ENCODE data around the gene INTS2.

- no peak for TF ChIP-seq MAX (IDR thresholded peaks at IDR 0.05)
- no peak for TF ChIP-seq CTCF (IDR thresholded peaks at IDR 0.05)
- no peak for TF ChIP-seq RAD21 (conservative IDR thresholded peaks at IDR 0.05 in 1 of 2, IDR thresholded peaks at IDR 0.05 in 1 of 2)
- no peak for TF ChIP-seq EP300 (IDR thresholded peaks at IDR 0.05)
- no peak for TF ChIP-seq JUN (IDR thresholded peaks at IDR 0.05)
- TF ChIP-seq BHLHE40 (IDR thresholded peaks at IDR 0.05; ENCODE audit: low read depth, low read length): no peak
- no peak for TF ChIP-seq POLR2AphosphoS2 (conservative IDR thresholded peaks at IDR 0.05; ENCODE audit: low read length)
- TF ChIP-seq POLR2A (IDR thresholded peaks at IDR 0.05; ENCODE audit: low read length): no peak
- no peak for TF ChIP-seq RARB (CRISPR knock-in tag; IDR thresholded peaks at IDR 0.05)
- TF ChIP-seq RNF2 (IDR thresholded peaks at IDR 0.05; ENCODE audit: borderline replicate concordance, low read depth): no peak
Observed at GRCh38 chr17:61821655-61822054, 106.1 kb downstream of the INTS2 start.
